H1 (cell line): ENCODE measurements around the gene TLR4.

Experiments
- BRCA1 ChIP-seq: IDR thresholded peaks from 2 replicates; pipeline ENCODE4 v1.6.1; 2012; ENCODE audit warnings: low read depth, low read length, improper control_type of control experiment
- E2F6 ChIP-seq: IDR thresholded peaks from 2 replicates; pipeline ENCODE4 v1.6.1; 2012; ENCODE audit warnings: inconsistent platforms
- EZH2 ChIP-seq: fragments of 200-600 bp; sonication (generic); IDR thresholded peaks from 2 replicates; pipeline ENCODE4 v1.7.1; 2012; ENCODE audit warnings: low read depth, mild to moderate bottlenecking, moderate library complexity, low read length, inconsistent platforms; ENCODE audit not compliant: severe bottlenecking
- MAFK ChIP-seq: IDR thresholded peaks from 2 replicates; pipeline ENCODE4 v1.6.1; 2012; ENCODE audit warnings: low read depth, mild to moderate bottlenecking, improper control_type of control experiment, low read length
- TF ChIP-seq, protein P1 (sequence below), 3 experiments: IDR thresholded peaks; 1 replicate in 2 of 3; 2 replicates in 1 of 3; pipeline versions ENCODE4 v1.5.1 to v1.6.1; 2011; ENCODE audit warnings: low read length in 3 of 3, mild to moderate bottlenecking in 3 of 3, inconsistent platforms in 2 of 3, low read depth in 1 of 3, moderate library complexity in 1 of 3; ENCODE audit not compliant: insufficient read depth in 1 of 3; ENCODE audit errors: control extremely low read depth in 1 of 3
- TF ChIP-seq, protein P2 (sequence below): IDR thresholded peaks from 2 replicates; pipeline ENCODE4 v1.6.1; 2012; ENCODE audit warnings: low read length, inconsistent platforms
- TF ChIP-seq, protein P3 (sequence below): IDR thresholded peaks from 2 replicates; pipeline ENCODE4 v1.6.1; 2012; ENCODE audit warnings: inconsistent platforms

GRCh38 chr9:117718085-117718484 lies 13.9 kb downstream of the TLR4 start:
- TF ChIP-seq, protein P1, sequence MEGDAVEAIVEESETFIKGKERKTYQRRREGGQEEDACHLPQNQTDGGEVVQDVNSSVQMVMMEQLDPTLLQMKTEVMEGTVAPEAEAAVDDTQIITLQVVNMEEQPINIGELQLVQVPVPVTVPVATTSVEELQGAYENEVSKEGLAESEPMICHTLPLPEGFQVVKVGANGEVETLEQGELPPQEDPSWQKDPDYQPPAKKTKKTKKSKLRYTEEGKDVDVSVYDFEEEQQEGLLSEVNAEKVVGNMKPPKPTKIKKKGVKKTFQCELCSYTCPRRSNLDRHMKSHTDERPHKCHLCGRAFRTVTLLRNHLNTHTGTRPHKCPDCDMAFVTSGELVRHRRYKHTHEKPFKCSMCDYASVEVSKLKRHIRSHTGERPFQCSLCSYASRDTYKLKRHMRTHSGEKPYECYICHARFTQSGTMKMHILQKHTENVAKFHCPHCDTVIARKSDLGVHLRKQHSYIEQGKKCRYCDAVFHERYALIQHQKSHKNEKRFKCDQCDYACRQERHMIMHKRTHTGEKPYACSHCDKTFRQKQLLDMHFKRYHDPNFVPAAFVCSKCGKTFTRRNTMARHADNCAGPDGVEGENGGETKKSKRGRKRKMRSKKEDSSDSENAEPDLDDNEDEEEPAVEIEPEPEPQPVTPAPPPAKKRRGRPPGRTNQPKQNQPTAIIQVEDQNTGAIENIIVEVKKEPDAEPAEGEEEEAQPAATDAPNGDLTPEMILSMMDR (IDR thresholded peaks at IDR 0.05; ENCODE audit: control extremely low read depth in 1 of 3, insufficient read depth in 1 of 3, low read depth in 1 of 3, low read length in 3 of 3) = no peak
- TF ChIP-seq, protein P2, sequence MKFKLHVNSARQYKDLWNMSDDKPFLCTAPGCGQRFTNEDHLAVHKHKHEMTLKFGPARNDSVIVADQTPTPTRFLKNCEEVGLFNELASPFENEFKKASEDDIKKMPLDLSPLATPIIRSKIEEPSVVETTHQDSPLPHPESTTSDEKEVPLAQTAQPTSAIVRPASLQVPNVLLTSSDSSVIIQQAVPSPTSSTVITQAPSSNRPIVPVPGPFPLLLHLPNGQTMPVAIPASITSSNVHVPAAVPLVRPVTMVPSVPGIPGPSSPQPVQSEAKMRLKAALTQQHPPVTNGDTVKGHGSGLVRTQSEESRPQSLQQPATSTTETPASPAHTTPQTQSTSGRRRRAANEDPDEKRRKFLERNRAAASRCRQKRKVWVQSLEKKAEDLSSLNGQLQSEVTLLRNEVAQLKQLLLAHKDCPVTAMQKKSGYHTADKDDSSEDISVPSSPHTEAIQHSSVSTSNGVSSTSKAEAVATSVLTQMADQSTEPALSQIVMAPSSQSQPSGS = no peak
- no peak for TF ChIP-seq E2F6
- TF ChIP-seq, protein P3, sequence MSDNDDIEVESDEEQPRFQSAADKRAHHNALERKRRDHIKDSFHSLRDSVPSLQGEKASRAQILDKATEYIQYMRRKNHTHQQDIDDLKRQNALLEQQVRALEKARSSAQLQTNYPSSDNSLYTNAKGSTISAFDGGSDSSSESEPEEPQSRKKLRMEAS = no peak
- TF ChIP-seq MAFK = no peak
- no peak for TF ChIP-seq EZH2
- no peak for TF ChIP-seq BRCA1
